Activated CD8-positive, alpha-beta memory T cell treated with anti-CD3 and anti-CD28 coated beads for 1 hour (primary cell): Measurements from ENCODE around the gene GORASP1.

ENCODE experiments used
- DNase-seq, 2 donors: peaks; one replicate each; pipeline ENCODE4 v3.0.0-alpha.2; 2020; ENCODE audit warnings: low read depth in 1 of 2; ENCODE audit errors: extremely low read depth in 1 of 2

GORASP1 gene

GRCh38 chr3:39103791-39104552 lies 3.5 kb downstream of the GORASP1 start:
- no peak for DNase-seq

- no peak for DNase-seq
Measured at GRCh38 chr3:39103324-39103693, 4.1 kb downstream of the GORASP1 start.

GRCh38 chr3:39102504-39103323 lies 4.7 kb downstream of the GORASP1 start:
- no peak for DNase-seq

- peak; percentile 19 for DNase-seq
Measured at GRCh38 chr3:39101022-39101689, 6.3 kb downstream of the GORASP1 start.

GRCh38 chr3:39100500-39100886 lies 6.9 kb downstream of the GORASP1 start:
- no peak for DNase-seq

- DNase-seq = no peak
Measured at GRCh38 chr3:39099738-39100499, 7.5 kb downstream of the GORASP1 start.

GRCh38 chr3:39099242-39099641 lies 8.2 kb downstream of the GORASP1 start:
- no peak for DNase-seq

GRCh38 chr3:39098473-39099000 lies 8.9 kb downstream of the GORASP1 start:
- no peak for DNase-seq

- no peak for DNase-seq
Measured at GRCh38 chr3:39097716-39098472, 9.5 kb downstream of the GORASP1 start.

GRCh38 chr3:39096775-39097174 lies 10.7 kb downstream of the GORASP1 start:
- DNase-seq = no peak

- DNase-seq = no peak
Measured at GRCh38 chr3:39095778-39096177, 11.6 kb downstream of the GORASP1 start.

GRCh38 chr3:39094851-39095677 lies 12.4 kb downstream of the GORASP1 start:
- no peak for DNase-seq

GRCh38 chr3:39090922-39091321 lies 16.5 kb downstream of the GORASP1 start:
- no peak for DNase-seq

GRCh38 chr3:39088889-39089288 lies 18.5 kb downstream of the GORASP1 start:
- DNase-seq = no peak

GRCh38 chr3:39088456-39088855 lies 19.0 kb downstream of the GORASP1 start:
- no peak for DNase-seq

- no peak for DNase-seq
Measured at GRCh38 chr3:39086144-39086543, 21.3 kb downstream of the GORASP1 start.

- no peak for DNase-seq
Measured at GRCh38 chr3:39082666-39083313, 24.6 kb downstream of the GORASP1 start.

- DNase-seq = no peak
Measured at GRCh38 chr3:39080026-39080425, 27.4 kb downstream of the GORASP1 start.

- no peak for DNase-seq
Measured at GRCh38 chr3:39079530-39079929, 27.9 kb downstream of the GORASP1 start.
